OCI-LY3 (cell line): ENCODE measurements around the gene CCDC13.

Experiments used
- CTCF ChIP-seq: fragments of 200-600, 300-600 bp; sonication (generic); IDR thresholded peaks from 2 replicates; pipeline ENCODE4 v1.5.1; 2014; ENCODE audit warnings: antibody characterized with exemption, low read length, low read depth
- EZH2phosphoT487 ChIP-seq: fragments of 200-600 bp; shearing (Covaris generic); IDR thresholded peaks from 2 replicates; pipeline ENCODE4 v1.6.1; 2018; ENCODE audit warnings: antibody characterized with exemption, mixed run types, low read depth

DNA sequence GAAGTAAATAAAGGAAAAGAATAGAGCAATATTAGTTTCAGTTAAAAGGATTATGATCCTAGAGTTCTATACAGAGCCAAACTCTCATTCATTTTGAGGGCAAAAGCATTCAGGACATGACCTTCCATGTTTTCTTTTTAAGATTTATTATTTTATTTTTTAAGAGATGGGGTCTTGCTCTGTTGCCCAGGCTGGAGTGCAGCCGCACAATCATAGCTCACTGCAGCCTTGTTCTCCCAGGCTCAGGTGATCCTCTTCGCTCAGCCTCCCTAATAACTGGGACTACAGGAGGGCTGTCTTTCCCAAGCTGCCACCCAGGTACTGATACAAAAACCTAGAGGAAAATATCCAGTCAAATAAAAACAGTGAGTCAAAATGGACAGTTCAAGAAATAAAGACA lies 13.6 kb upstream of the CCDC13 start:
- TF ChIP-seq CTCF (no peak), EZH2phosphoT487 (no peak)
